ENCODE data around the gene UBE2B.

UBE2B gene

GRCh38 chr5:134437847-134438581, 66.6 kb downstream of the UBE2B start:
- no peak for DNase-seq (ENCODE audit: low spot score)

- DNase-seq (ENCODE audit: low spot score) = no peak
These were observed 67.4 kb downstream of the UBE2B start for GRCh38 chr5:134438721-134439123.

- no peak for DNase-seq (ENCODE audit: low spot score)
These were observed 67.9 kb downstream of the UBE2B start for GRCh38 chr5:134439210-134439654.

- DNase-seq (ENCODE audit: low spot score) = no peak
These were observed 68.9 kb downstream of the UBE2B start for GRCh38 chr5:134440201-134440755.

Measured in HuH-7.5 (cell line).